ENCODE results near the gene RAB9A. TPM values are rescaled to one million over a fixed set of nuclear protein-coding genes. Genes with fewer than 3 reads are reported as not detected.

RAB9A gene
- total RNA-seq, 1 donor from 2014 or later: 15.0 TPM

DNA sequence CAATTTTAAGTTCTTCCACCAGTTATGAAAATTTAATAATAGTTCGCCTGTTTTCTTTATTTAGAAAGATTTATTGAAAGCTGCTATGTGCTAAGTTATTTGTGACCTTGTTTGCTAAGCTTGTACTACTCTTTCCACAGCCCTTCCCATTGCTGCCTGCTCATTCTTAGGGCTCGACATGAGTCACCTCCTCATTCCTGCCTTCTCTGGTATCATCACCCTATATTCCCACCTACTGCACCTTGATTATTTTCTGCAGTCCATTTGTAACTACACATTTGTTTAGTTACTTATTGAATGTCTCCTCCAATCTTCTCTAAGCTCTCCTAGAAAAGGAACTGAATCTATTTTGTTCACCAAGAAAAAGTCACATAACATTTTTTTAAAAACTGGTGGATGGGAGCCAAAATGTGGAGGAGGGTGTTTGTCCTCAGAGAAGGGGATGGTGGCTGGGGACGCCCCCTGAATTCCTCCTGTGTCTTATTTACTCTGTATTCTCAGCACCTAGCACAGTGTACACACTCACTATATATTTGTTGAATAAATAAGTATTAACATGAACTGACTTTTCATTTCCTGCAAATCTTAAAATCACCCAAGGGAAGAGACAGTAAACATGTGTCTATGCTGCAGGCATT lies 3.7 kb upstream of the RAB9A start:
- TF ChIP-seq POLR2AphosphoS5 (IDR thresholded peaks at IDR 0.05; ENCODE audit: insufficient read depth in 1 of 2, low read depth in 1 of 2) (no peak), POLR2A (IDR thresholded peaks at IDR 0.05) (no peak)
- TF ChIP-seq, protein P1, sequence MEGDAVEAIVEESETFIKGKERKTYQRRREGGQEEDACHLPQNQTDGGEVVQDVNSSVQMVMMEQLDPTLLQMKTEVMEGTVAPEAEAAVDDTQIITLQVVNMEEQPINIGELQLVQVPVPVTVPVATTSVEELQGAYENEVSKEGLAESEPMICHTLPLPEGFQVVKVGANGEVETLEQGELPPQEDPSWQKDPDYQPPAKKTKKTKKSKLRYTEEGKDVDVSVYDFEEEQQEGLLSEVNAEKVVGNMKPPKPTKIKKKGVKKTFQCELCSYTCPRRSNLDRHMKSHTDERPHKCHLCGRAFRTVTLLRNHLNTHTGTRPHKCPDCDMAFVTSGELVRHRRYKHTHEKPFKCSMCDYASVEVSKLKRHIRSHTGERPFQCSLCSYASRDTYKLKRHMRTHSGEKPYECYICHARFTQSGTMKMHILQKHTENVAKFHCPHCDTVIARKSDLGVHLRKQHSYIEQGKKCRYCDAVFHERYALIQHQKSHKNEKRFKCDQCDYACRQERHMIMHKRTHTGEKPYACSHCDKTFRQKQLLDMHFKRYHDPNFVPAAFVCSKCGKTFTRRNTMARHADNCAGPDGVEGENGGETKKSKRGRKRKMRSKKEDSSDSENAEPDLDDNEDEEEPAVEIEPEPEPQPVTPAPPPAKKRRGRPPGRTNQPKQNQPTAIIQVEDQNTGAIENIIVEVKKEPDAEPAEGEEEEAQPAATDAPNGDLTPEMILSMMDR (IDR thresholded peaks at IDR 0.05): no peak
- no peaks in the 10 kb centered on the region for H3K36me3 ChIP-seq
- H3K4me1 ChIP-seq: no peaks in the 10 kb centered on the region
- intact Hi-C loops (cut with DNase I): no loop called here
- no peaks in the 10 kb centered on the region for H3K9me3 ChIP-seq
- H3K27ac ChIP-seq: no peak overlapping the region
- H3K4me3 ChIP-seq: no peak overlapping the region
- no peaks in the 10 kb centered on the region for H3K27me3 ChIP-seq
- no peak for DNase-seq (ENCODE audit: extremely low spot score in 2 of 2)

DNA sequence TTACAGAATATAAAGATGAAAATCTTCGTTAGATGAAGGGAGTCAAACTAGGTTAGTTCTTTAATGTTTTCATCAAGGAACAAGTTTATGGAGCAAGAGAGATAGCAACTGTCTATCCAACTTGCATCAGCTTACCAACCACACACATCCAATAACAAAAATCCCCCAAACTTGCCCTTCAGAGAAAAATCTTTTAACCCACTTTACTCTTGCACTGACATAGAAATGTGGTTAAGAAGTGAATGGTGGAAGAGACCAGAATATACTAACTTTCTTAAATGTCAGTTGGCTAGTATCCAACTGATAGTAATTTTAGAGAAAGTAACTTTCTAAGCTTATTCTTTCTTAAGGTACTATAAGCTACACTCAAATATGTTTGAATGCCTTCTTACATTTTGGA lies 1.7 kb upstream of the RAB9A start:
- Histone ChIP-seq H3K27ac (no peak overlapping the region), H3K36me3 (no peaks in the 10 kb centered on the region), H3K9me3 (no peaks in the 10 kb centered on the region), H3K27me3 (no peaks in the 10 kb centered on the region), H3K4me3 (no peak overlapping the region), H3K4me1 (peaks cover 10% of the 10 kb centered on the region)
- intact Hi-C loops (cut with DNase I): no loop called here
- TF ChIP-seq POLR2AphosphoS5 (IDR thresholded peaks at IDR 0.05; ENCODE audit: insufficient read depth in 1 of 2, low read depth in 1 of 2) (no peak), POLR2A (IDR thresholded peaks at IDR 0.05) (no peak)
- TF ChIP-seq, protein P1 (IDR thresholded peaks at IDR 0.05): no peak
- no peak for DNase-seq (ENCODE audit: extremely low spot score in 2 of 2)

- H3K27me3 ChIP-seq: no peaks in the 10 kb centered on the region
- H3K4me3 ChIP-seq: peak overlapping the region; percentile 60 to 74
- H3K36me3 ChIP-seq: no peaks in the 10 kb centered on the region
- H3K27ac ChIP-seq: peak overlapping the region; percentile 82
- no peak for TF ChIP-seq POLR2A (IDR thresholded peaks at IDR 0.05)
- no peak for DNase-seq (ENCODE audit: extremely low spot score in 2 of 2)
- intact Hi-C loops (cut with DNase I): no loop called here
- H3K4me1 ChIP-seq: peaks cover 21% of the 10 kb centered on the region
- H3K9me3 ChIP-seq: no peaks in the 10 kb centered on the region
Observed at GRCh38 chrX:13688384-13688957, 457 bp upstream of the RAB9A start.

DNA sequence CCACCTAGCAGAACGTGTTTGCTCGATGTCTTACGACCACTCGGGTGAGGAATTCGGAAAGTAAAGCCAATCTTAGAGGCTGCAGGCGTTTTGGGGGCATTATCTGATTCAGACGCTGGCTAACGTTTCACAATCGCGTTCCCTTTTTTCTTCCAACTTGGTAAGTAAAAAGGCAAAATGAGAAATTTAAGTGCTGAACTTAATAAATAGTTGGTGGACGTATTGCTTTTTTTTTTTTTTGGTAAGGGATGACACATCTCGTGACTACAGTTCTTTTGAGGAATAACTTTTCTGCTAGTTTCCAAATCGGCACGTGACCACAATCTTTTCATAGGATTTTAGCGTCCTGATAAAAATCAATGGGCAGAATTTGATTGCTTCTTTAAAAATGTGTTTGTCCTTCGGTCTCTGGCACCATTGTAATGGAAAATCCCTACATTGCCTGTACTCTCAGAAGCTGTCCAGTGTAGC lies 848 bp downstream of the RAB9A start:
- intact Hi-C loops (cut with DNase I): no loop called here
- peaks cover 34% of the 10 kb centered on the region for H3K4me1 ChIP-seq
- H3K9me3 ChIP-seq: no peaks in the 10 kb centered on the region
- H3K27ac ChIP-seq: peak overlapping the region; percentile 82
- no peaks in the 10 kb centered on the region for H3K27me3 ChIP-seq
- TF ChIP-seq POLR2AphosphoS5 (IDR thresholded peaks at IDR 0.05; ENCODE audit: insufficient read depth in 1 of 2, low read depth in 1 of 2): no peak
- TF ChIP-seq, protein P1 (IDR thresholded peaks at IDR 0.05): no peak
- TF ChIP-seq POLR2A (IDR thresholded peaks at IDR 0.05): no peak
- DNase-seq (ENCODE audit: extremely low spot score in 2 of 2): no peak
- peak overlapping the region; percentile 60 to 74 for H3K4me3 ChIP-seq
- no peaks in the 10 kb centered on the region for H3K36me3 ChIP-seq

DNA sequence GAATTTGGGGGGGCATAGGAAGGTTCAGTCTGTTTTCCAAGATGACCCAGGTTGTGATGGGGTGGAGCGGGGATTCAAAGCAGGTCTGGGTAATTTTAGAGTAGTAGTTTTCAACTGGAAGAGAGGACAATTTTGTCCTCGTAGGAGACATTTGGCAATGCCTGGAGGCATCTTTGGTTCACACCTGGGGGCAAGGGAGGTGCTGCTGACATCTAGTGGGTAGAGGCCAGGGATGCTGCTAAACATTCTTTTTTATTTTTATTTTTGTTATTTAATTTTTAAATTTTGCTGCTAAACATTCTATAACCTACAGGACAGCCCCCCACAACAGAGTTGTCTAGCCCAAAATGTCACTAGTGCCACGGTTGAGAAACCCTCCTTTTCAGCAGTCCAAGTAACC lies 1.9 kb downstream of the RAB9A start:
- intact Hi-C loops (cut with DNase I): no loop called here
- H3K36me3 ChIP-seq: no peaks in the 10 kb centered on the region
- no peak for DNase-seq (ENCODE audit: extremely low spot score in 2 of 2)
- H3K4me1 ChIP-seq: peaks cover 44% of the 10 kb centered on the region
- H3K27me3 ChIP-seq: no peaks in the 10 kb centered on the region
- no peaks in the 10 kb centered on the region for H3K9me3 ChIP-seq
- H3K4me3 ChIP-seq: peak overlapping the region; percentile 60 to 74
- TF ChIP-seq POLR2A (IDR thresholded peaks at IDR 0.05) (no peak), POLR2AphosphoS5 (IDR thresholded peaks at IDR 0.05; ENCODE audit: insufficient read depth in 1 of 2, low read depth in 1 of 2) (no peak)
- TF ChIP-seq, protein P1 (IDR thresholded peaks at IDR 0.05): no peak
- H3K27ac ChIP-seq: peak overlapping the region; percentile 82
